Cerebellar nuclear complex (tissue), 1 donor: ENCODE data around the gene TLCD3A.
"Not testable (repeated sequence)": the region's sequence is repeated elsewhere in the genome, so short reads cannot be mapped to it uniquely, and the experiment has no call there.

ENCODE experiments used
- DNase-seq, 2 experiments: peaks; one replicate each; lab custom pipeline; 2025; lab: John Stamatoyannopoulos, UW

TLCD3A gene

DNA sequence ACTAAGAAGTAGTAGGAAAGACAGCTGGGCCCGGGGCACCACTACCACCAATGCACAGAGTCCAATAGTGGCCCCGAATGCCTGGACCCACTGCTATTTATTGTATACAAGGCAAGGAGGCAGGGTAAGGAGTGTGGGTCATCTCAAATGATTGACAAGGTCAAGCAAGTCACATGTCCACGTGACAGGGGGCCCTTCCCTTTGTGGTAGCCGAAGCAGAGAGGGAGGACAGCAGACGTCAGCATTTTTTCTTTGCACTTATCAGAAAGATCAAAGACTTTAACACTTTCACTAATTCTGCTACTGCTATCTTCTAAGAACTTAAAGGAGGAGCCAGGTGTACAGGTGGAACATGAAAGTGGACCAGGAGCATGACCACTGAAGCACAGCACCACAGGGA lies 24.3 kb upstream of the TLCD3A start:
- DNase-seq: no peak

DNA sequence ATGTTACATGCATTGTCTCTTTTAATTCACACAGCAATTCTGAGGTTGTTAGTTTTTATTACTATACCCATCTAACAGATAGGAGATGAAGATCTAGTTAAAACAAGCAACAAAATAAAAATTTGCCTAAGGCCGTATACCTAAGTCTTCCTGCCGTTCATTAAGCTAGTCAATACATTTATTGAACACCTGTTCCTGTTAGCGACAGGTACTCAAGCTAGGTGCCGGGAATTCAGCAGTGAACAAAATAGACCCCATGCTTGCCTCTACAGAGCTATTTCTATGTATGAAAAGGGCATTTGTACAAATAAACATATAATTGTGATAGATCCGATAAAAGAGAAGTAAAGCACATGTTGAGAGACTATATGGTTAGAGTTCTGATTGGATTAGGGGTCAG lies 14.3 kb upstream of the TLCD3A start:
- no peak for DNase-seq

DNA sequence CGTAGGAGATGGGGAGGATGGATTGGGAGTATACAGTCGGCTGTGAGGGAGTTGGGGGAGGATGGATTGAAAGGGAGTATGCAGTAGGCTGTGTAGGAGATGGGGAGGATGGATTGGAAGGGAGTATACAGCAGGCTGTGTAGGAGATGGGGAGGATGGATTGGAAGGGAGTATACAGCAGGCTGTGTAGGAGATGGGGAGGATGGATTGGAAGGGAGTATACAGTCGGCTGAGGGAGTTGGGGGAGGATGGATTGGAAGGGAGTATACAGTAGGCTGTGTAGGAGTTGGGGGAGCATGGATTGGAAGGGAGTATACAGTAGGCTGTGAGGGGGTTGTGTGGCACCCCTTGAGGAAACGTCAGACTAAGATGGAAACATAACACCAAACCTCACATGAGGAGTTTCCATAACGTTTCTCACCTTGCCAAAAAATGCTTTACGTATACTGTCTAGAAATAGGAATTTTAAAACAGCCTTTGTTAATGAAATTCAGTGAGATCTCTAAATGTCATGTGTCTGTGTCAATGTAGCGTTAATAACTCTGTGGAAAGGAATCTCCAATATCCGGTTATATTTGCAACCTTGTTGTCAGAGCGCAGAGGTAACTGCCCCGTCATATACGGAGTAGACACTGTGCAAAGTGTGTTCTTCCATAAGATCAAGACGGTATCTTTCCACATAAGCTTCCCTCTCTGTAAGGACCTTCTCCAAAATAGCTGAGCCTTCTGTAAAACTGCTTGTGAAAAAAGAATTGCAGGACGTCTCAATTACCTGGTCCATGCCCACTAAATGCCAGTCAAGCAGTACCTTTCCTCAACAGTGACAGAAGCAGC lies 11.5 kb upstream of the TLCD3A start:
- no peak for DNase-seq

DNA sequence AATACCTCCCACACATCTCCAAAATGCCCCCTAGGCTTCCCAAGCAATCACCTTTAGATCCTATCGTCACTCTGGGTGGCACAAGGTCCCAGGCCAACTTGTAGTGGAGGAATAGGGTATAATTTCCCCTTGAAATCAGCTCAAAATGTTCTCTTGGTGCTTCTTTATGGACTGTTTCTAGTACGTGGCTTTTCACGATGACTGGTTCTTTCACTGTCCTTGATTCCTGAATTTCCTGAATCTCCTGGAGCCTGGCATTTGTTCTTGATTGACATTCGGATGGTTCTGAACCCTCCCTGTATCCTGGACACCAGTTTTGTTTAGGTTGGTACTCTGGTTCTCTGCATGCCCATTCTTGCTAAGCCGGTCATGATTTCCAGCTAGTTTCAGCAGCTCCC lies 10.9 kb upstream of the TLCD3A start:
- no peak for DNase-seq

DNA sequence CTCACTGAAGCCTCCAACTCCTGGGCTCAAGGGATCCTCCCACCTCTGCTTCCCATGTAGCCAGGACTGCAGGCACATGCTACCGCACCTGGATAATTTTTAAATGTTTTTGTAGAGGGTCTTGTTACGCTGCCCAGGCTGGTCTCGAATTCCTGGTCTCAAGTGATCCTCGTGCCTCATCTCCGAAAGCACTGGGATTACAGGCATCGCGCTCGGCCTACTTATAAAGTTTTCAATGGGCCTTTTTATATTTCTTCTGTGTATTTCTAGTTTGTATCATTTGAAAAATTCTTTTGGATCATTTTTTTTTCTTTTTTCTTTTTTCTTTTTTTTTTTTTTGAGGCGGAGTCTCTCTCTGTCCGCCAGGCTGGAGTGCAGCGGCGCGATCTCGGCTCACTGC lies 7.3 kb upstream of the TLCD3A start:
- no peak for DNase-seq

DNA sequence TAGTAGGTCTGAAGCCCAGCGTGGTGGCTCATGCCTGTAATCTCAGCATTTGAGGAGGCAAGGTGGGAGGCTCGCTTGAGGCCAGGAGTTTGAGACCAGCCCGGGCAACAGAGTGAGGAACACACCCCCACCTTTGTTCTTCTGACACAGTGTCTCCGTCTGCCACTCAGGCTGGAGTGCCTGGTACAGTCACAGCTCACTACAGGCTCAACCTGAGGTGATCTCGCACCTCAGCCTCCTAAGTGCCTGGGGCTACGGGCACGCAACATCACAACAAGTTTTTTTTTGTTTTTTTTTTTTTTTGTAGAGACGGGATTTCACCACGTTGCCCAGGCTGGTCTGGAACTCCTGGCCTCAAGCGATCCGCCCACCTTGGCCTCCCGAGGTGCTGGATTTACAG lies 6.7 kb upstream of the TLCD3A start:
- DNase-seq: no peak

DNA sequence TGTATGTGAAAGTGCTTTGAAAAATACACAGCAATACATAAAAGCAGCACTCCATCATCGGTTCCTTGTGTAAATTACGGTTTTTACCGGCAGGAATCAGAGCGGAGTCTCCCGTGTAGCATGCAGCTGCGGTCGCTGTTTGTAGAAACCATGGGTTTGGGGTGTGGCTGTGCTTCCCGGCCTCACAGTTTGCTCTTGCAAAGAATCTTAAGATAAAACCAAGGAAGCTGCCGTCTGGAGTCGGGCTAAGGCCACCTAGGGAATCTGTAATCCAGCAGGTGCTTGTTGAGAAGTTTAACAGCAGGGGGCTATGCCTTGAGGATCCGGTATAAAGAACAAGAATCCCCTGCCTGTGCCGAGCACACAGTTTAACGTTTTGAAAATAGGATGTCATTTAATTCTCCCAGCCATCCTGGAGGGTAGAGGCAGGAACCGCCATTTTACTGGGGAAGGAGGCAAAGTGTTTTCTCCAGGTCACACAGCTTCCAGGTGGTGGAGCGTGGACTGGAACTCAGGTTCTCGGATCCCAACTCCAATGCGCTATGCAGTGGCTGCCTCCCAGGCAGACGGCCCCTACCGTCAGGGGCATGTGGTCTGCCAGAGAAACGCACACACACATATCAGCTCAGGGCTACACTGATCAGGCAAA lies 6.0 kb upstream of the TLCD3A start:
- DNase-seq: no peak

DNA sequence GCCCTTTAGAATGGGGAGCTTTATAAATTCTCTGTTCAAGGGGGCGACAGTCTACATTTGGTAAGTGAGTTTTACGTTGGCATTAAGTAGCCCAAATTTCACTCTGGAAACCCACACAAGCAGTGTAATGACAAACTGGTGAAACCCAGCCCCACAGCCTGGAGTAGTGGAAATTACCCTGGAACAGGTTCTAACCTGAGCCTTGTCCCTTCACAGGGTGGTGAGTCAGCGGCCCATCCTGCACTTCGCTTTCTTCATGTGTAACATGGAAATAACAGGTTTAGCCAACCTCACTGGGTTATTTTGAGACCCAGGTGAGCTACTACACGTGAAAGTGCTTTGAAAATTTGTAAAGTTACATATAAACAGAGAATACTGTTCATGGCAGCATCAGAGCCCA lies 3.5 kb upstream of the TLCD3A start:
- no peak for DNase-seq

DNA sequence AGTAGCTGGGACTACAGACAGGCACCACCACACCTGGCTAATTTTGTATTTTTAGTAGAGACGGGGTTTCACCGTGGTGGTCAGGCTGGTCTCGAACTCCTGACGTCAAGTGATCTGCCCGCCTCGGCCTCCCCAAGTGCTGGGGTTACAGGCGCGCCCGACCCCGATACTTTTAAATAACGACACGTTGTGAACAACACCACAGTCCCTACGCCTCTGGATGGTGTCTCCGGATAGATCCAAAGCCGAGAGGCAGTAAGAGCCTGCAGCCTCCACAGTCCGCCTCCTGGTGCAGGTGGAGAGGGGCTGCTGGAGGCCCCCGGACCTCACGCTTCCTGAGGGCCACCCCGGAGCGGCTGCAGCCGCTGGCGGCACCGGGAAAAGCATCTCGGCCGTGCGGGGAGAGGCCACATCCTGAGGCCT lies 741 bp upstream of the TLCD3A start:
- no peak for DNase-seq

DNA sequence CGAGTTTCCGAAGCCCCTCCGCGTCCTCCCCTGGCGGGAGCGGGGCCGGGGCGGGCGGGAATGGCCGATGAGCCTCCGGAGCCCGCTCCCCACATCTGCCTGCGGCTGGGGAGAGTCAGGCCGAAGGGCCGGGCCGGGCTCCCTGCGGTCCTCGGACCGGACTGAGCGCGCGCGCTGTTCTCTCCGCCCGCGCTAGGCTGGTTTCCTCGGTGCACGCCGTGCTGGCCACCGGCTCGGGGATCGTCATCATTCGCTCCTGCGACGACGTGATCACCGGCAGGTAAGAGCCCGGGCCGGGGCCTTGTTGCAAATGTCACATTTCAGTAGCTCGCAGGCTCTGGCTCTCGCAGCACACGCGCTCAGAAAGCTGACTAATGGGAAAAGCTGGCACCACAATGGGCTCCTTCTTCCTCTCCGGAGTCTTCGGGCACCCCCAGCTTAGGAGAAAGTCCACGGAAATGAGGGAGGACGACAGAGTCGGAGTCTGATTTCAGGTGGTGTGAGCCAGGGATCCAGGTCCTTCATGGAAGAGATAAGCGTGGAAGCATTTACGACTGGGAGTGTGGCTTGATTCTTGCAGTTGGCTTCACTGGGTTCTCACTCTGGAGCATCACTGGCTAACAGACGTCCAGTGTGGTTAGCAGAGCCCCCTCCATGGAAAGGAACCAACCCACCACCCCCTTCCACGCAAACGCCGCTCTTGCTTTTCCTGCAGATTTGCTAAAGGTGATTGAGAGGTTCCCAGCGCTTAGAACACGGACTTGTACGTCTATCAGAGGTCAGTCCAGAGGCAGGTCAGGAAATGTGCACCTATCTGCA lies 715 bp downstream of the TLCD3A start:
- DNase-seq: no peak

DNA sequence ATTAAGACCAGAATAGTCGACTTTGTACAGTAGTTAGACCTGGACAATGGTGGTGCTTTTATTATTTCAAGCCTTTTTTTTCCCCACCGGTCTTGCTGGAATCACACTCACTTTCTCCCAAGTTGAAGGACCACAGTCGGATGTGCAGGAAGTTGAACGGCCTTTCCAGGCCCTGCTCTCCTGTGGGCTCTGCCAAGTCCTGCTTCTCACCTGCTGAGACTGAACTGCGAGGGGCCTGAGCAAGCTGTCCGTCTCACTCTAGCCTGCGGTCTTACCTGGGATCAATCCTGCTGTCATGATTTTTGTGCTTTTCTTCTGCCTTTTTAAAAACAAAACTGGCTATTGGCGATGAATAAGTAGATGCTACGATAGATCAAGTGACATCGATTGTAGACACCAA lies 1.3 kb downstream of the TLCD3A start:
- no peak for DNase-seq

DNA sequence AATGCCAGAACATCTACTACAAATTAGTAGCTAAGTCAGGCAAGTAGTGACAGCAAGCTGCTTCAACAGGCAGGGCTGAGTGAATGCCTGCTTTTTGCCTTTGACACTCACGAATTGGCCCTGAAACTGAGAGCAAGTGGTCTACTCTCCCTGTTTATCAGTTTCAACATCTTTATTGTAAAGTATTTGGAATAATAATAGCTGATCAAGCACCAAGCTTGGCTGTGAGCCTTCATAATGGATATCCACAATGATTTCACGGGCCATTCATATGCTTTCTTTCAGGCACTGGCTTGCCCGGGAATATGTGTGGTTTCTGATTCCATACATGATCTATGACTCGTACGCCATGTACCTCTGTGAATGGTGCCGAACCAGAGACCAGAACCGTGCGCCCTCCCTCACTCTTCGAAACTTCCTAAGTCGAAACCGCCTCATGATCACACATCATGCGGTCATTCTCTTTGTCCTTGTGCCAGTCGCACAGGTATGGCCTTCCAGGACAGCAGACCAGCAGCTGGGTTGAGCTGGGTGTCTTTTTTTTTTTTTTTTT lies 5.2 kb downstream of the TLCD3A start:
- no peak for DNase-seq

DNA sequence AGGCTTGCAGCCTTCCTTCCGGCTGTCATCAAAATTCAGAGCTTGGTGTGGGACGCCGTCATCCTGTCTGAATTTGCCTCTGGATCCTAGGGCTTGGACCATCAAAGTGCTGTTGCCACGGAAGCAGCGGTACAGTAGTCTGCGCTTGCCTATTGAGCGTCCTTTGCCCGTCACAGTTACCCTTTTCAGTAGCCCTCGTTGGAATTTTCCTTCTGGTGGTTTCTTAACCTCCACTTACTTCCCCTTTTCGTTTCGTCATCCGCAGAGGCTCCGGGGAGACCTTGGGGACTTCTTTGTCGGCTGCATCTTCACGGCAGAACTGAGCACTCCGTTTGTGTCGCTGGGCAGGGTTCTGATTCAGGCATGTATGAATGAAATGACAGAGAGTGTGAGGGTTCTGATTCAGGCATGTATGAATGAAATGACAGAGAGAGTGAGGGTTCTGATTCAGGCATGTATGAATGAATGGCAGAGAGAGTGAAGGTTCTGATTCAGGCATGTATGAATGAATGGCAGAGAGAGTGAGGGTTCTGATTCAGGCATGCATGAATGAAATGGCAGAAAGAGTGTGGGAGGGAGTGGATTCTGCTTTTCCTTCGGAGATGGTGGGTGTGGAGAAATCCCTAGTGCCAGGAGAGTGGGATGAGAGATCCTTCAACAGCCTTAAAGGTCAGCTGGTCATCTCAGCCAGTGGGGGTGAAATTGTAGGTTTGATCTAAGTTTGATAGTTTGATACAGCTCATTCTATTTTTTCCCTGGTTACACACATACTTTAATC lies 8.0 kb downstream of the TLCD3A start:
- DNase-seq: no peak

DNA sequence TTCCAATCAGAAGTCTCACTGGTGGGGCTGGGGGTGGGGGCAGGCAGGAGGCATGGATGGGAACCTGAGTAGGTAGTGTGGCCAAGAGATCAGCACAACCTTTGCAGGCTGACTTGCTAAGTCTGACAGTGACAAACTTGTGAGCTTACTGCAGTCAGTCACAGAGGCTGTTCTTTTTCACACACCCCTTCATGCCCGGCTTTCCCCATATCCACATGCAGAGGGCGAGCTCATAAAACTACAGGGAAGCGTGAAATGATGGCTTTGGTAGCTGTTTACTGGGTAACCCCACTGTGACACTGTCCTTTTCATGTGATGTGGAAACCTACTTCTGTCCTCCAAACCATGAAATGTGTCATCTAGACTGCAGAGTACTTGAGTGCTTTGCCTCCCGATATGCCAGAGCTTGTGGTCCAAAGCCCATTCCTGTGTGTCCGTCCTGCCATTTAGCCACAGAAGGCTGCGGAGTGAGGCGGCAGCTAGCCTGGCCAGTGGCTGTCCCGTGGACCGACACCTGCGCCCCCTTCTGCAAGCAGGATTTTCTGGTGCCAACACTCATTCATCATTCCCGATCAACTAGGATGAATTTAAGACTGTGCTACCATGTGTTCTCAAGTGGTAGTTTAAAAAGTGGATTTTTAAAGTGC lies 9.9 kb downstream of the TLCD3A start:
- no peak for DNase-seq

DNA sequence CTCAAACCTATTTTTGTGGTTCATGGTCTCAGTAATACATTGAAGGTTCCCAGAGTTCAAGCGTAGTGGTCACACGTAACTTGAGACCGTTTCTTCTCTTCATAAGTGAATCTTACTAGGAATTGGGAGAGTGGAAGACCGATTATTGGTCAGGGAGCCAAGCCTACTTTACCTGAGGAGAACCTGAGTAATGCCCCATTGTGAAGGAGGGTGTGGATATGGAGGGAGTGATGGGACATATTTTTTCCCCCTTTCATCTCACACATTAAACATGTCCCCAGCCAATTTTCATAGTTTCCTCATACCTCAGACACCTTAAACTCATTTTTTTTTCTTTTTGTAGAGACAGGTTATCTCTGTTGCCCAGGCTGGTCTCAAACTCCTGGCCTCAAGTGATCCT lies 10.7 kb downstream of the TLCD3A start:
- DNase-seq: no peak

DNA sequence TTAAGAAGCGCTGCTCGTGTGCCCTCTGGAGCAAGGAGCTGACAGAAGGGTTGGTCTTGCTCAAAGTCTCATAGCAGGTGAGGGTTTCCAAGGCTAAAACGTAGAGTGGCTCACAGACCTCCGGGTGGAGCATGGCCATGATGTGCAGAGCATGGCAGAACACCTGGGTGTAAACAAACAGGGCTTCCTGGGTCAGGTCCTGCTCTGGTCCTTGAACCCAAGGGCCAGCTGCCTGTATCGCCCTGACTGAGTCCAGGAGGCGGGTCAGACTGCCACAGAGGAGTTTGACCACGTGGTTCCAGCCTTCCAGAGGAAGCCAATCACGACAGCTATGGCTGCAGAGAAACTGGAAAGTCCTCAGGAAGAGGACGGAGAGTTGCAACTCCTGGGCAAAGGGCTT lies 12.5 kb downstream of the TLCD3A start:
- no peak for DNase-seq

DNA sequence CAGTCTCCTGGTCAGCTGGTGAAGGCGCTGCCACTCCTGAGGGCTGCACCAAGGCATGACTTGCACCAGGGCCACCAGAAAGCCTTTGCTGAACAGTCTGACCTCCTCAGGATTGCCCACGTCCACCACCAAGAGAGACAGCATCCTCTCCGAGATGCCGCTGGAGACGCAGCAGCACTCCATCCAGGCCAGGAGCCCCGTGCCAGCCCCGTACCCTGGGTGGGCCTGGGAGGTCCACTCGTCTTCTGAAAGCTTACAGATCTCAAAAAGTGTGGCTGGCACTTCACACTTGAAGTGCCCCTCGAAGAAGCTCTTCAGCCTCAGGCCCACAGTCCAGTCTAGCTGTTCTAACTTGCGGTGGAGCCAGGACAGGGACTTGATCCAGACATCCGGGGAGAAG lies 13.0 kb downstream of the TLCD3A start:
- no peak for DNase-seq

DNA sequence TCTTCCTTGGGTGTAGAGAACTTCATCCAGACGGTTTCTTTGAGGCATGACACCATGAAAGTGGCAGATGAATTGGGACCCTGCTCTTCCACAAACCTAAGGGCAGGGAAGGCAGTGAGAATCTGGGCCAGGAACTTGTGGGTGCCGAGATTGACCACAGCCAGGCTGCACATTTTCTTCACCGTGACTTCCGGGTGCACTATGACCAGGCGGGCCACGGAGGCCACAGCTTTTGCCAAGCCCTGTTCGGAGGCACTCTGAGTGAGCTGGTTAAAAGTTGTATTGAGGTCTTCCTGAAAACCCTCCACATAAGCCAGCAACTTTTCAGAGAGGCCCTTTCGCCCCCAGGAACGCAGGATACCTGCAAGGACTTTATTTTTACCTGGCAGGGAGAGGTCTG lies 13.8 kb downstream of the TLCD3A start:
- no peak for DNase-seq

DNA sequence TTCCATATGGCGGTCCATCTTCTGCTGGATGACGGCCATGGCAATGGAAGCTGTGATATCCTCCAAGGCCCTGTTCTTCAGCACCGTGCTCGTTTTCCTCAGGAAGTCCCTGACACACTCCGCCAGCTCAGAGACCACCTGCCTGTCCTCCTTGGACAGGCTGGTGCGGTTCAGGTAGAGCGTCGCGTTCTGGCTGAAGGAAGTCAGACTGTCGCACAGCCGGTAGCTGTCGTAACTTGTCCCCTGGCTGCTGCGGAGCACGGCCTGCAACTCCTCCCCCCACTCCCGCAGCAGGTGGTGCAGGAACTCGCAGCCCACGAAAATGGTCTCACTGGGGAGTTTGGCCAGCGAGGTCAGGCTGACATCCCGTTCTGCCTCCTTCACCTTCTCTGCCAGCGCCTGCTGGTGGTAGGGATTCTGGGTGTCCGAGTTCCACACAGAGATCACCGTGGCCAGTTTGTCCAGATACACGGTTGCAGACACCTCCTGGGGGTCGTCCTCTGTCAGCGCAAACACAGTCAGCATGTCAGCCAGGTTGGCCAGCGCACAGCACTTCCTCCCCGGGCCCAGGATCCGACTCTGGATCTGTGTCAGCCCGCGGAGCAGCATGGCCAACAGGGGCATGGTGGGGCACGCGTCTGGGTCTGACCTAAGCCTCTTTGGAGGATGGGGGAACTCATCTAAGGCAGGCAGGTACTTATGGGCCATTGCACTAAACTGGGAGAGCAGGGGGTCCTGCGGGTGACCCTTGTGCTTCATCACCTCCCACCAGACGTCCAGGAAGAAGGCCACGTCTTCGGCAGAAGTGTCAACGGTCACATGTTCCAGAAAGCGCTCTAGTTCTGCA lies 14.6 kb downstream of the TLCD3A start:
- no peak for DNase-seq

DNA sequence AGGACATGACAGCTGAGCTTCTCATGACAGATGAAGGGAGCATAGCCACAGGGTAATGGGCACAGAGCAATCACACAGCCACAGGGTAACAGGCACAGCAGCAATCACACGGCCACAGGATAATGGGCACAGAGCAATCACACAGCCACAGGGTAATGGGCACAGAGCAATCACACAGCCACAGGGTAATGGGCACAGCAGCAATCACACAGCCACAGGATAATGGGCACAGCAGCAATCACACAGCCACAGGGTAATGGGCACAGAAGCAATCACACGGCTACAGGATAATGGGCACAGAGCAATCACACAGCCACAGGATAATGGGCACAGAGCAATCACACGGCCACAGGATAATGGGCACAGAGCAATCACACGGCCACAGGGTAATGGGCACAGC lies 16.2 kb downstream of the TLCD3A start:
- DNase-seq: not testable (repeated sequence)
